Thoracic aorta (tissue), 2 donors: Measurements from ENCODE around the gene TENM3. TPM values are rescaled to one million over a fixed set of nuclear protein-coding genes. Genes with fewer than 3 reads are reported as not detected.

Experiments used
- ATAC-seq: fragments of 150-250 bp; one replicate; pipeline ENCODE4 v1.8.0; 2017; ENCODE audit warnings: low read depth; ENCODE audit not compliant: insufficient number of reproducible peaks, low FRiP score
- DNase-seq: peaks from one replicate; pipeline ENCODE4 v3.0.0-alpha.2; 2020; ENCODE audit warnings: low spot score
- H3K27ac ChIP-seq, 2 donors: fragments of 200-600 bp; sonication (generic); 1 replicate in 1 of 2; 2 replicates in 1 of 2; pipeline ENCODE4 v1.5.1; 2016; ENCODE audit warnings: mild to moderate bottlenecking in 2 of 2, moderate library complexity in 2 of 2
- H3K27me3 ChIP-seq: fragments of 200-600 bp; sonication (generic); replicated peaks from 2 replicates; pipeline ENCODE4 v1.6.0; 2016; ENCODE audit warnings: mild to moderate bottlenecking; ENCODE audit not compliant: insufficient read depth
- H3K36me3 ChIP-seq: fragments of 200-600 bp; sonication (generic); one replicate; pipeline ENCODE4 v1.5.1; 2016
- H3K4me1 ChIP-seq, 2 donors: fragments of 200-600 bp; sonication (generic); 1 replicate in 1 of 2; 2 replicates in 1 of 2; pipeline versions ENCODE4 v1.5.1 to v1.6.0; 2016; ENCODE audit warnings: low read depth in 2 of 2, mild to moderate bottlenecking in 1 of 2; ENCODE audit not compliant: control insufficient read depth in 1 of 2
- H3K4me3 ChIP-seq: fragments of 200-600 bp; sonication (generic); 2 replicates; pipeline ENCODE4 v1.5.1; 2016; ENCODE audit warnings: mild to moderate bottlenecking
- H3K9me3 ChIP-seq: fragments of 200-600 bp; sonication (generic); 2 replicates; pipeline ENCODE4 v1.5.1; 2016
- total RNA-seq, 2 donors: library from RNA; depleted of rRNA; stranded (reverse); fragments of >200 nt; gene quantifications; one replicate each; pipeline versions ENCODE4 v1.1.0 to v1.2.3, GENCODE V29; 2016
- TF ChIP-seq, protein P1 (sequence below): fragments of 200-600 bp; sonication (generic); IDR thresholded peaks from one replicate; pipeline ENCODE4 v1.5.1; 2019; ENCODE audit warnings: antibody characterized with exemption

Gene TENM3
- total RNA-seq, 2 donors from 2014 or later: 0.68 to 8.0 TPM

DNA sequence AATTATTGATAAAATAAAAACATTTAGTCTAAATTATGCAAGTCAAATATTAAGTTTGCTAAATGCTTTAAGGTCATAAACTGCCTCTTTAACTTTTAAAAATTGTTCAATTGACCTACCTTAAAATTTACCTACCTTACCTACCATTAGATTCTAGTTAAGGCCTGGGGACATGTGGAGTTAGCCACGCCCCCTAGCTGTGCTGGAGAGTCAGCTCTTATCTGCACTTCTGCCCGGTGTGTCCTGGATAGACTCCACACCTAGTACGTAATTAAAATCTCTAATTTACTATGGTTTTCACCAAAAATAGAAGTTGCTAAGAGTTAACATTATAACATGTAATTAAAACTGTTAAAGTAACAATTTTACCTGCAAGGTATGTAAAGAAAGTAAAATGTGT, 22.7 kb downstream of the TENM3 start:
- Histone ChIP-seq H3K4me1 (no peaks in the 10 kb centered on the region), H3K9me3 (no peaks in the 10 kb centered on the region), H3K36me3 (no peaks in the 10 kb centered on the region), H3K27me3 (no peaks in the 10 kb centered on the region), H3K4me3 (no peak overlapping the region), H3K27ac (no peak overlapping the region)
- ATAC-seq (no peak), DNase-seq (no peak)
- TF ChIP-seq, protein P1, sequence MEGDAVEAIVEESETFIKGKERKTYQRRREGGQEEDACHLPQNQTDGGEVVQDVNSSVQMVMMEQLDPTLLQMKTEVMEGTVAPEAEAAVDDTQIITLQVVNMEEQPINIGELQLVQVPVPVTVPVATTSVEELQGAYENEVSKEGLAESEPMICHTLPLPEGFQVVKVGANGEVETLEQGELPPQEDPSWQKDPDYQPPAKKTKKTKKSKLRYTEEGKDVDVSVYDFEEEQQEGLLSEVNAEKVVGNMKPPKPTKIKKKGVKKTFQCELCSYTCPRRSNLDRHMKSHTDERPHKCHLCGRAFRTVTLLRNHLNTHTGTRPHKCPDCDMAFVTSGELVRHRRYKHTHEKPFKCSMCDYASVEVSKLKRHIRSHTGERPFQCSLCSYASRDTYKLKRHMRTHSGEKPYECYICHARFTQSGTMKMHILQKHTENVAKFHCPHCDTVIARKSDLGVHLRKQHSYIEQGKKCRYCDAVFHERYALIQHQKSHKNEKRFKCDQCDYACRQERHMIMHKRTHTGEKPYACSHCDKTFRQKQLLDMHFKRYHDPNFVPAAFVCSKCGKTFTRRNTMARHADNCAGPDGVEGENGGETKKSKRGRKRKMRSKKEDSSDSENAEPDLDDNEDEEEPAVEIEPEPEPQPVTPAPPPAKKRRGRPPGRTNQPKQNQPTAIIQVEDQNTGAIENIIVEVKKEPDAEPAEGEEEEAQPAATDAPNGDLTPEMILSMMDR: no peak

DNA sequence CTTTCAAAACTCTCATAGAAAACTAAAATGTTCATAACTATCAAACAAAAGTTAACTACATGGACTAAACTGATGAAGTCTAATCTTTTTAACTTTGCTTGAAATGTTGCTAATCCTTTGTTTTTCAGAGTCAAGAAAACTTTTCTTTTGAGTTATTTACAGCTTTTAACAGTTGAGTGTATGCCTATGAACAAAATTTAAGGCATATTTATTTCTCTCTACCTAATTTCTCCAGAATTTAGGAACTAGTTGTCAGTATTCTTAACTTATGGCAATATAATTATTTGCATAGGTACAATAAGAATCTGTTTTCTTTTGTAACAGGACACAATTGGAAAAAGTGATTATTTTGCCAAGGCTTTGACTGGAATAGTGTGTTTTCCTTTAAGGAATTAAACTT, 23.8 kb downstream of the TENM3 start:
- ATAC-seq: no peak

DNA sequence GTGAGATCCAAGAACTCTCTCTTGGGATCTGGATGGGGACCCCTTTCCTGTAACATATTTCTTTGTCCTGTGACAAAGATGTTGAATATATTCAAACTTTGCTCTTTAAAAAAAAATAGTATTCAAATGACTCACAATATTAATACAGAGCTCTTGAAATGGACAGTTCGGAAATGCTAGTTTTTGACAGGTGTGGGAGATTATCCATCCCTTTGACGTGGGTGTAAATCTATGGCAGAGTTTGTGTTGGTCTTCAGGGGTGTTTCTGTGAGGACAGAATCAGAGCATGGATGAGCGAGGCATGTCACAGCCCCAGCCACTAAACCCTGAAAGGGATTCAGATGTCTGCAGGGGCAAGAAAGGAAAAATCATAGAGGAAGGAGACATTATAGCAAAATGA, 25.8 kb downstream of the TENM3 start:
- no peaks in the 10 kb centered on the region for H3K4me1 ChIP-seq
- H3K4me3 ChIP-seq: no peak overlapping the region
- DNase-seq: no peak
- TF ChIP-seq, protein P1: no peak
- no peaks in the 10 kb centered on the region for H3K27me3 ChIP-seq
- no peaks in the 10 kb centered on the region for H3K9me3 ChIP-seq
- no peaks in the 10 kb centered on the region for H3K36me3 ChIP-seq
- ATAC-seq: no peak
- H3K27ac ChIP-seq: no peak overlapping the region

More for the DNA sequence above, 23.8 kb downstream of the TENM3 start:
- no peaks in the 10 kb centered on the region for H3K4me1 ChIP-seq
- H3K27me3 ChIP-seq: no peaks in the 10 kb centered on the region
- no peaks in the 10 kb centered on the region for H3K36me3 ChIP-seq
- TF ChIP-seq, protein P1: no peak
- no peak overlapping the region for H3K4me3 ChIP-seq
- no peaks in the 10 kb centered on the region for H3K9me3 ChIP-seq
- DNase-seq: no peak
- H3K27ac ChIP-seq: no peak overlapping the region

DNA sequence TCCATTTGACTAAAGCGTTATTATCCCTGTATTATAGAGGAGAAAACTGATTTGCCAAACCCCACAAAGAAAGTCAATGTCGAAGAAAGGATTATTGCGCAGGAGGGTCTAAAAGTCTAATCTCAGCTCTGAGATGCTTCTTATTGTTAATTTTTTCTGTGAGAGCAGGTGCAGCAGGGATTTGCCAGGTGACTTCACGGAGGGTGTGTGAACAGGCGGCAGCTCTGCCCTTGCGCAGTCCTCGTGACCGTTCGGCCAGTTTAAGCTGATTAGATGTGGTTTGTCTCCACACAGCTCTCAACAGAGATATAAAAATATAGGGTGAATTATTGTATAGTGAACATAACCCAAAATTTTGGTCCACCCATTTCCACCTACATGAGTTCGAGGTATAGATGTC, 28.5 kb downstream of the TENM3 start:
- no peaks in the 10 kb centered on the region for H3K9me3 ChIP-seq
- H3K36me3 ChIP-seq: no peaks in the 10 kb centered on the region
- ATAC-seq (no peak), DNase-seq (no peak)
- H3K27me3 ChIP-seq: no peaks in the 10 kb centered on the region
- H3K4me3 ChIP-seq: no peak overlapping the region
- no peak overlapping the region for H3K27ac ChIP-seq
- no peaks in the 10 kb centered on the region for H3K4me1 ChIP-seq
- TF ChIP-seq, protein P1: no peak

DNA sequence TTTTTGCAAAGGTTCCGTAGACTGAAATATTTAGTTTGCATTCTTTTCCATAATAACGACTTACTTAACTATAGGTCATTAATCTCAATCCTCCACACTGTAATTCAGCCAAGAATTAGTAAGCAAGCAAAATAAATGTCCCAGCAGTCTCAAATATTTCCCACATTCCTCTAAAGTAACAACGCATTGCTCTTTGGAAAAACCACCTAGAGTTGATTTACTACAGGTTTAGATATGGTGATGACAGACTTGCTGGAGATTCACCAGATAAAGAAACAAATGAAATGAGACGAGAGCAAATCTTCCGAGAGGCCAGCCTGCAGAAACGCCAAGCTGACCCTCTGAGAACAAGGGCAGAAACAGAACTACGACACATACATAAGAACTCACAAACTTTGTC, 28.9 kb downstream of the TENM3 start:
- no peak for DNase-seq
- TF ChIP-seq, protein P1: no peak
- Histone ChIP-seq H3K4me3 (no peak overlapping the region), H3K9me3 (no peaks in the 10 kb centered on the region), H3K4me1 (no peaks in the 10 kb centered on the region), H3K36me3 (no peaks in the 10 kb centered on the region), H3K27ac (no peak overlapping the region), H3K27me3 (no peaks in the 10 kb centered on the region)
- ATAC-seq: no peak
